ENCODE measurements around the gene TOM1L2.

GRCh38 chr17:17865035-17865434 lies 107.2 kb downstream of the TOM1L2 start:
- TF ChIP-seq EZH2 (IDR thresholded peaks at IDR 0.05; ENCODE audit: insufficient read depth, poor library complexity, severe bottlenecking) (no peak), EZH2phosphoT487 (IDR thresholded peaks at IDR 0.05; ENCODE audit: insufficient read depth, low read depth) (no peak)
